Measurements from ENCODE around the gene PCGF2. TPM values are rescaled to one million over a fixed set of nuclear protein-coding genes. Genes with fewer than 3 reads are reported as not detected.

PCGF2 gene
- total and polyA plus RNA-seq, 9 of the 15 experiments (the other 6 are each of a cell fraction or from before 2014, with no cell fraction given): 1.3 to 33.4 (median 7.0) TPM

- TF ChIP-seq TAF9B (IDR thresholded peaks at IDR 0.05; ENCODE audit: partially characterized antibody): no peak
- TF ChIP-seq POLR2H (tag; IDR thresholded peaks at IDR 0.05; ENCODE audit: low read depth): no peak
- TF ChIP-seq PHF21A (IDR thresholded peaks at IDR 0.05; ENCODE audit: borderline replicate concordance, low read depth): 0 out of 2 replicates have a peak, but pooled peaks have one; percentile 3
- peak; percentile 17; the same call in 1 of the 2 replicates for TF ChIP-seq NFIC (IDR thresholded peaks at IDR 0.05)
- peak; percentile 75 for TF ChIP-seq BHLHE40 (IDR thresholded peaks at IDR 0.05; ENCODE audit: low read length)
- TF ChIP-seq STAT5A (IDR thresholded peaks at IDR 0.05; ENCODE audit: borderline replicate concordance, low read length): no peak
- no peak for TF ChIP-seq FOXM1 (IDR thresholded peaks at IDR 0.05; ENCODE audit: low read depth)
- no peak for TF ChIP-seq FOXM1 (CRISPR knock-in tag; IDR thresholded peaks at IDR 0.05; ENCODE audit: low read depth)
- TF ChIP-seq, protein P1, sequence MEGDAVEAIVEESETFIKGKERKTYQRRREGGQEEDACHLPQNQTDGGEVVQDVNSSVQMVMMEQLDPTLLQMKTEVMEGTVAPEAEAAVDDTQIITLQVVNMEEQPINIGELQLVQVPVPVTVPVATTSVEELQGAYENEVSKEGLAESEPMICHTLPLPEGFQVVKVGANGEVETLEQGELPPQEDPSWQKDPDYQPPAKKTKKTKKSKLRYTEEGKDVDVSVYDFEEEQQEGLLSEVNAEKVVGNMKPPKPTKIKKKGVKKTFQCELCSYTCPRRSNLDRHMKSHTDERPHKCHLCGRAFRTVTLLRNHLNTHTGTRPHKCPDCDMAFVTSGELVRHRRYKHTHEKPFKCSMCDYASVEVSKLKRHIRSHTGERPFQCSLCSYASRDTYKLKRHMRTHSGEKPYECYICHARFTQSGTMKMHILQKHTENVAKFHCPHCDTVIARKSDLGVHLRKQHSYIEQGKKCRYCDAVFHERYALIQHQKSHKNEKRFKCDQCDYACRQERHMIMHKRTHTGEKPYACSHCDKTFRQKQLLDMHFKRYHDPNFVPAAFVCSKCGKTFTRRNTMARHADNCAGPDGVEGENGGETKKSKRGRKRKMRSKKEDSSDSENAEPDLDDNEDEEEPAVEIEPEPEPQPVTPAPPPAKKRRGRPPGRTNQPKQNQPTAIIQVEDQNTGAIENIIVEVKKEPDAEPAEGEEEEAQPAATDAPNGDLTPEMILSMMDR (IDR thresholded peaks at IDR 0.05 in 2 of 3, conservative IDR thresholded peaks at IDR 0.05 in 1 of 3; ENCODE audit: insufficient read depth in 2 of 3, low read depth in 1 of 3, low read length in 3 of 3): peak in 2 of 3 experiments; percentile 67 to 80
- TF ChIP-seq, protein P2, sequence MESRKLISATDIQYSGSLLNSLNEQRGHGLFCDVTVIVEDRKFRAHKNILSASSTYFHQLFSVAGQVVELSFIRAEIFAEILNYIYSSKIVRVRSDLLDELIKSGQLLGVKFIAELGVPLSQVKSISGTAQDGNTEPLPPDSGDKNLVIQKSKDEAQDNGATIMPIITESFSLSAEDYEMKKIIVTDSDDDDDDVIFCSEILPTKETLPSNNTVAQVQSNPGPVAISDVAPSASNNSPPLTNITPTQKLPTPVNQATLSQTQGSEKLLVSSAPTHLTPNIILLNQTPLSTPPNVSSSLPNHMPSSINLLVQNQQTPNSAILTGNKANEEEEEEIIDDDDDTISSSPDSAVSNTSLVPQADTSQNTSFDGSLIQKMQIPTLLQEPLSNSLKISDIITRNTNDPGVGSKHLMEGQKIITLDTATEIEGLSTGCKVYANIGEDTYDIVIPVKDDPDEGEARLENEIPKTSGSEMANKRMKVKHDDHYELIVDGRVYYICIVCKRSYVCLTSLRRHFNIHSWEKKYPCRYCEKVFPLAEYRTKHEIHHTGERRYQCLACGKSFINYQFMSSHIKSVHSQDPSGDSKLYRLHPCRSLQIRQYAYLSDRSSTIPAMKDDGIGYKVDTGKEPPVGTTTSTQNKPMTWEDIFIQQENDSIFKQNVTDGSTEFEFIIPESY (CRISPR knock-in tag; IDR thresholded peaks at IDR 0.05): 0 out of 2 replicates have a peak, but pooled peaks have one; percentile 18
- peak; percentile 51; the same call in 1 of the 2 replicates for TF ChIP-seq SOX6 (IDR thresholded peaks at IDR 0.05)
- TF ChIP-seq, protein P3, sequence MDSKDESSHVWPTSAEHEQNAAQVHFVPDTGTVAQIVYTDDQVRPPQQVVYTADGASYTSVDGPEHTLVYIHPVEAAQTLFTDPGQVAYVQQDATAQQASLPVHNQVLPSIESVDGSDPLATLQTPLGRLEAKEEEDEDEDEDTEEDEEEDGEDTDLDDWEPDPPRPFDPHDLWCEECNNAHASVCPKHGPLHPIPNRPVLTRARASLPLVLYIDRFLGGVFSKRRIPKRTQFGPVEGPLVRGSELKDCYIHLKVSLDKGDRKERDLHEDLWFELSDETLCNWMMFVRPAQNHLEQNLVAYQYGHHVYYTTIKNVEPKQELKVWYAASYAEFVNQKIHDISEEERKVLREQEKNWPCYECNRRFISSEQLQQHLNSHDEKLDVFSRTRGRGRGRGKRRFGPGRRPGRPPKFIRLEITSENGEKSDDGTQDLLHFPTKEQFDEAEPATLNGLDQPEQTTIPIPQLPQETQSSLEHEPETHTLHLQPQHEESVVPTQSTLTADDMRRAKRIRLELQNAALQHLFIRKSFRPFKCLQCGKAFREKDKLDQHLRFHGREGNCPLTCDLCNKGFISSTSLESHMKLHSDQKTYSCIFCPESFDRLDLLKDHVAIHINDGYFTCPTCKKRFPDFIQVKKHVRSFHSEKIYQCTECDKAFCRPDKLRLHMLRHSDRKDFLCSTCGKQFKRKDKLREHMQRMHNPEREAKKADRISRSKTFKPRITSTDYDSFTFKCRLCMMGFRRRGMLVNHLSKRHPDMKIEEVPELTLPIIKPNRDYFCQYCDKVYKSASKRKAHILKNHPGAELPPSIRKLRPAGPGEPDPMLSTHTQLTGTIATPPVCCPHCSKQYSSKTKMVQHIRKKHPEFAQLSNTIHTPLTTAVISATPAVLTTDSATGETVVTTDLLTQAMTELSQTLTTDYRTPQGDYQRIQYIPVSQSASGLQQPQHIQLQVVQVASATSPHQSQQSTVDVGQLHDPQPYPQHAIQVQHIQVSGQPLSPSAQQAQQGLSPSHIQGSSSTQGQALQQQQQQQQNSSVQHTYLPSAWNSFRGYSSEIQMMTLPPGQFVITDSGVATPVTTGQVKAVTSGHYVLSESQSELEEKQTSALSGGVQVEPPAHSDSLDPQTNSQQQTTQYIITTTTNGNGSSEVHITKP (IDR thresholded peaks at IDR 0.05; ENCODE audit: partially characterized antibody): no peak
- TF ChIP-seq SNIP1 (IDR thresholded peaks at IDR 0.05; ENCODE audit: low read depth): no peak
- TF ChIP-seq TRIM28 (IDR thresholded peaks at IDR 0.05): peak; percentile 43; the same call in 1 of the 2 replicates
- TF ChIP-seq ZNF592 (IDR thresholded peaks at IDR 0.05): peak; percentile 83
- TF ChIP-seq CXXC5 (CRISPR knock-in tag; IDR thresholded peaks at IDR 0.05): peak; percentile 95
- no peak for TF ChIP-seq SMARCE1 (IDR thresholded peaks at IDR 0.05)
Observed at GRCh38 chr17:38729886-38730525, 18.1 kb downstream of the PCGF2 start, which contains the start of gene CISD3 (continued).

Data from K562 (cell line).